Measurements from ENCODE around the gene PPP4C. TPM values are rescaled to one million over a fixed set of nuclear protein-coding genes. Genes with fewer than 3 reads are reported as not detected.

Gene PPP4C
- total RNA-seq, 1 donor = 154 TPM

- H3K4me3 ChIP-seq (ENCODE audit: low read depth, low read length) = no peak overlapping the region
- no peak for TF ChIP-seq CTCF (IDR thresholded peaks at IDR 0.05; ENCODE audit: insufficient read depth, low read length)
- DNase-seq (ENCODE audit: low read depth) = peak; percentile 38
Observed at GRCh38 chr16:30131869-30132475, 56.2 kb downstream of the PPP4C start.

- no peak for TF ChIP-seq CTCF (IDR thresholded peaks at IDR 0.05; ENCODE audit: insufficient read depth, low read length)
- no peak for DNase-seq (ENCODE audit: low read depth)
- no peak overlapping the region for H3K4me3 ChIP-seq (ENCODE audit: low read depth, low read length)
Observed at GRCh38 chr16:30132591-30132990, 56.8 kb downstream of the PPP4C start.

Other genes with a start within 250 kb of the PPP4C start
- gene CDIPT, start 212.8 kb upstream of the PPP4C start, total RNA-seq (ENCODE audit: low replicate concordance) = 66.2 and 79.2 TPM in 2 replicates
- gene SEZ6L2, start 176.4 kb upstream of the PPP4C start, total RNA-seq (ENCODE audit: low replicate concordance) = 1.4 and 12.3 TPM in 2 replicates
- 0.98 and 1.5 TPM in 2 replicates for gene ASPHD1, start 175.5 kb upstream of the PPP4C start, total RNA-seq (ENCODE audit: low replicate concordance)
- 12.5 and 41.9 TPM in 2 replicates for gene KCTD13, start 149.8 kb upstream of the PPP4C start, total RNA-seq (ENCODE audit: low replicate concordance)
- 57.3 and 68.0 TPM in 2 replicates for gene TMEM219, start 113.9 kb upstream of the PPP4C start, total RNA-seq (ENCODE audit: low replicate concordance)
- 44.6 and 57.2 TPM in 2 replicates for gene TAOK2, start 102.1 kb upstream of the PPP4C start, total RNA-seq (ENCODE audit: low replicate concordance)
- gene HIRIP3, start 80.4 kb upstream of the PPP4C start, total RNA-seq (ENCODE audit: low replicate concordance) = 13.6 and 14.4 TPM in 2 replicates
- gene INO80E, start 79.8 kb upstream of the PPP4C start, total RNA-seq (ENCODE audit: low replicate concordance) = 6.5 and 36.5 TPM in 2 replicates
- not detected in 2 replicates for gene DOC2A, start 65.0 kb upstream of the PPP4C start, total RNA-seq (ENCODE audit: low replicate concordance)
- not detected in 2 replicates for gene C16orf92, start 52.8 kb upstream of the PPP4C start, total RNA-seq (ENCODE audit: low replicate concordance)
- 0.18 TPM in 1 of 2 replicates, not detected in the other for gene TLCD3B, start 44.7 kb upstream of the PPP4C start, total RNA-seq (ENCODE audit: low replicate concordance)
- gene ALDOA, start 10.2 kb upstream of the PPP4C start, total RNA-seq (ENCODE audit: low replicate concordance) = 522 and 792 TPM in 2 replicates
- 0.09 and 0.16 TPM in 2 replicates for gene TBX6, start 15.9 kb downstream of the PPP4C start, total RNA-seq (ENCODE audit: low replicate concordance)
- 15.8 and 19.8 TPM in 2 replicates for gene YPEL3, start 20.2 kb downstream of the PPP4C start, total RNA-seq (ENCODE audit: low replicate concordance)
- gene GDPD3, start 37.5 kb downstream of the PPP4C start, total RNA-seq (ENCODE audit: low replicate concordance) = 1.5 TPM in 2 replicates
- 23.4 and 90.5 TPM in 2 replicates for gene MAPK3, start 47.2 kb downstream of the PPP4C start, total RNA-seq (ENCODE audit: low replicate concordance)
- gene CORO1A, start 107.6 kb downstream of the PPP4C start, total RNA-seq (ENCODE audit: low replicate concordance) = 1.9 and 2.8 TPM in 2 replicates
- gene BOLA2B, start 117.7 kb downstream of the PPP4C start, total RNA-seq (ENCODE audit: low replicate concordance) = 68.6 and 137 TPM in 2 replicates
- gene SLX1A, start 117.9 kb downstream of the PPP4C start, total RNA-seq (ENCODE audit: low replicate concordance) = 12.0 and 52.4 TPM in 2 replicates
- gene SULT1A3, start 123.3 kb downstream of the PPP4C start, total RNA-seq (ENCODE audit: low replicate concordance) = 6.0 and 7.0 TPM in 2 replicates
- gene NPIPB13, start 172.5 kb downstream of the PPP4C start, total RNA-seq (ENCODE audit: low replicate concordance) = 0.36 and 1.1 TPM in 2 replicates

All from fibroblast of the aortic adventitia (primary cell).